ENCODE data around the gene DAAM1. TPM values are rescaled to one million over a fixed set of nuclear protein-coding genes. Genes with fewer than 3 reads are reported as not detected.

The DAAM1 gene
- polyA plus RNA-seq, 2 of the 4 experiments (the other 2 are of a cell fraction): 6.8 to 10.8 TPM

DNA sequence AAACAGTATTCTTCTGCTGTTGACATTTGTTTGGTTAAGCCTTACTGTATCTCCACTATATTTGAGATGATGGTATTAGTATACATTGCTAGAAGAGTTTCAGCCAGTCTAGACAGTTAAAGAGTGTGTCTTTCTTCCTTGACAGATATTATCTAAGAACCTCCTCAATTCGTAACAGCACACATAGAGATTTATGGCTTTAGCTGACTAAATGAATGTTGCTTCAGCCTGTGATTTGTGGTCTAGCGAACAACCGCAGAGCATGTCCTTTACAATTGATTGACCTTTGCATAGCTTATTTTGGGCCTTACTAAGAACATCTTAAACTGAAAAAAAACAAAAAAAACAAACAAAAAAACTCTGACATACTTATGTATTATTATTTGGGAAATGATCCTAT, 122.2 kb downstream of the DAAM1 start:
- FAIRE-seq: no peak
- no peaks in the 10 kb centered on the region for H3K9me3 ChIP-seq
- no peak for ATAC-seq
- H3K4me1 ChIP-seq: peaks cover 47% of the 10 kb centered on the region
- DNase-seq (ENCODE audit: low read depth in 1 of 2, low spot score in 1 of 2): no peak
- TF ChIP-seq RAD21 (conservative IDR thresholded peaks at IDR 0.05 in 1 of 2, IDR thresholded peaks at IDR 0.05 in 1 of 2) (no peak), JUNB (IDR thresholded peaks at IDR 0.05) (0 out of 2 replicates have a peak, but pooled peaks have one; percentile 12), CHD2 (IDR thresholded peaks at IDR 0.05; ENCODE audit: low read length, partially characterized antibody) (no peak)
- 89% methylated on average over 3 of the region's 3 CpGs for WGBS (ENCODE audit: missing lambda C conversion rate)
- no peak overlapping the region for H3K4me2 ChIP-seq
- H3K4me3 ChIP-seq: no peak overlapping the region
- CTCF ChIA-PET: interaction anchor here (1.3 kb wide), 1 partner anchor 9 kb away, joined by 3 read pairs; no protein-coding TSS in a partner anchor
- no peak overlapping the region for H3K27ac ChIP-seq
- POLR2A ChIA-PET: no interaction called here

DNA sequence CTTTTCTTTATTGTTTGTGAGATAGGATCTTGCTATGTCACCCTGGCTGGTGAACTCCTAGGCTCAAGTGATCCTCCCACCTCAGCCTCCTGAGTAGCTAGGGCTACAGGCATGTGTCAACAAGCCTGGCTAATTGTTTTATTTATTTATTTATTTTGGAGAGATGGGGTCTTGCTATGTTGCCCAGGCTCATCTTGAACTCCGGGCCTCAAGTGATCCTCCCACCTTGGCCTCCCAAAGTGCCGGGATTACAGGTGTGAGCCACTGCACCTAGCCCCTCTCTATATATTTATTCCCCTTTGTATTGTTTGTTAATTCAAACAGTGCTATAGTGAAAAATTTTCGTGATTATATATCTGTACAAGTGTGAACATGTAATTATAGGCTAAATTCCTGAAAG, 123.3 kb downstream of the DAAM1 start:
- ATAC-seq: no peak
- CTCF ChIA-PET: interaction anchor here (1.3 kb wide), 1 partner anchor 8 kb away, joined by 3 read pairs; no protein-coding TSS in a partner anchor
- DNase-seq (ENCODE audit: low read depth in 1 of 2, low spot score in 1 of 2): no peak
- no peak for TF ChIP-seq FOXS1 (CRISPR knock-in tag; IDR thresholded peaks at IDR 0.05)
- no peak for TF ChIP-seq BHLHE40 (IDR thresholded peaks at IDR 0.05; ENCODE audit: low read depth, low read length)
- TF ChIP-seq, protein P1, sequence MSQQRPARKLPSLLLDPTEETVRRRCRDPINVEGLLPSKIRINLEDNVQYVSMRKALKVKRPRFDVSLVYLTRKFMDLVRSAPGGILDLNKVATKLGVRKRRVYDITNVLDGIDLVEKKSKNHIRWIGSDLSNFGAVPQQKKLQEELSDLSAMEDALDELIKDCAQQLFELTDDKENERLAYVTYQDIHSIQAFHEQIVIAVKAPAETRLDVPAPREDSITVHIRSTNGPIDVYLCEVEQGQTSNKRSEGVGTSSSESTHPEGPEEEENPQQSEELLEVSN (IDR thresholded peaks at IDR 0.05; ENCODE audit: borderline replicate concordance, low read depth): no peak
- TF ChIP-seq, protein P2, sequence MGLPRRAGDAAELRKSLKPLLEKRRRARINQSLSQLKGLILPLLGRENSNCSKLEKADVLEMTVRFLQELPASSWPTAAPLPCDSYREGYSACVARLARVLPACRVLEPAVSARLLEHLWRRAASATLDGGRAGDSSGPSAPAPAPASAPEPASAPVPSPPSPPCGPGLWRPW (IDR thresholded peaks at IDR 0.05): no peak
- TF ChIP-seq, protein P3, sequence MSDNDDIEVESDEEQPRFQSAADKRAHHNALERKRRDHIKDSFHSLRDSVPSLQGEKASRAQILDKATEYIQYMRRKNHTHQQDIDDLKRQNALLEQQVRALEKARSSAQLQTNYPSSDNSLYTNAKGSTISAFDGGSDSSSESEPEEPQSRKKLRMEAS (IDR thresholded peaks at IDR 0.05): no peak
- H3K27ac ChIP-seq: no peak overlapping the region
- no peak for FAIRE-seq
- POLR2A ChIA-PET: no interaction called here
- WGBS (ENCODE audit: missing lambda C conversion rate): 83% methylated on average over 3 of the region's 3 CpGs
- H3K9me3 ChIP-seq: no peaks in the 10 kb centered on the region
- H3K4me1 ChIP-seq: peaks cover 36% of the 10 kb centered on the region
- no peak overlapping the region for H3K4me3 ChIP-seq
- H3K4me2 ChIP-seq: no peak overlapping the region

DNA sequence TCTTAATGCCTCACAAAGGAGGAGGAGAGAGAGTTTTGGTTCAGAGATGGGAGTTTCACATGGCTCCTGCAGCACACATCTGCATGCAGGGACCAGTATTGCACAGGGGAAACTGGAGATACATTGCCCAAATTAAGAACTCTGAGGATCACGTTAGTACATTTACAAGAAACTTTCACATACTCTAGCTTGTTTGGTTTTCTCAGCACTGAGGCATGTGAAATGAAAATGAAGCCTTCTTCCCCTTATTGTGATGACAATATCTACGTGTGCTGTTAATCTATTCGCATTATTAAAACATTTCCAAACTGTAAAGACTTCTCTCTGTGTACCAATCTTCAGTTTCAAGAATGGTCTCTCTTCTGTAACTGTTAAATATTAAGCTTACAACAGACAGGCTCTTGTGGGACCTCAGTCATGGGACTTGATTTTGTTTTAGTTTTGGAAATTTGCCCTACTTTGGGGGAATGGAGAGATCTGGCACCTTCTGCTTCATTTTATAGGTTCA, 124.7 kb downstream of the DAAM1 start:
- no peak for DNase-seq (ENCODE audit: low read depth in 1 of 2, low spot score in 1 of 2)
- 83% methylated on average over 3 of the region's 3 CpGs for WGBS (ENCODE audit: missing lambda C conversion rate)
- H3K4me2 ChIP-seq: peak overlapping the region; percentile 26; the same call in 1 of the 3 replicates
- no peaks in the 10 kb centered on the region for H3K9me3 ChIP-seq
- no peak overlapping the region for H3K4me3 ChIP-seq
- ChIA-PET CTCF (interaction anchor here (1.6 kb wide), 1 partner anchor 188 kb away, joined by 6 read pairs; no protein-coding TSS in a partner anchor), POLR2A (no interaction called here)
- no peak overlapping the region for H3K27ac ChIP-seq
- TF ChIP-seq FOSL2 (IDR thresholded peaks at IDR 0.05): no peak
- no peak for TF ChIP-seq FOSL2 (CRISPR knock-in tag; IDR thresholded peaks at IDR 0.05)
- TF ChIP-seq, protein P4, sequence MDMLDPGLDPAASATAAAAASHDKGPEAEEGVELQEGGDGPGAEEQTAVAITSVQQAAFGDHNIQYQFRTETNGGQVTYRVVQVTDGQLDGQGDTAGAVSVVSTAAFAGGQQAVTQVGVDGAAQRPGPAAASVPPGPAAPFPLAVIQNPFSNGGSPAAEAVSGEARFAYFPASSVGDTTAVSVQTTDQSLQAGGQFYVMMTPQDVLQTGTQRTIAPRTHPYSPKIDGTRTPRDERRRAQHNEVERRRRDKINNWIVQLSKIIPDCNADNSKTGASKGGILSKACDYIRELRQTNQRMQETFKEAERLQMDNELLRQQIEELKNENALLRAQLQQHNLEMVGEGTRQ (IDR thresholded peaks at IDR 0.05): no peak
- no peak for TF ChIP-seq RFX5 (IDR thresholded peaks at IDR 0.05)
- ATAC-seq: no peak
- no peak for FAIRE-seq
- peaks cover 27% of the 10 kb centered on the region; the same call in 2 of the 3 replicates for H3K4me1 ChIP-seq

DNA sequence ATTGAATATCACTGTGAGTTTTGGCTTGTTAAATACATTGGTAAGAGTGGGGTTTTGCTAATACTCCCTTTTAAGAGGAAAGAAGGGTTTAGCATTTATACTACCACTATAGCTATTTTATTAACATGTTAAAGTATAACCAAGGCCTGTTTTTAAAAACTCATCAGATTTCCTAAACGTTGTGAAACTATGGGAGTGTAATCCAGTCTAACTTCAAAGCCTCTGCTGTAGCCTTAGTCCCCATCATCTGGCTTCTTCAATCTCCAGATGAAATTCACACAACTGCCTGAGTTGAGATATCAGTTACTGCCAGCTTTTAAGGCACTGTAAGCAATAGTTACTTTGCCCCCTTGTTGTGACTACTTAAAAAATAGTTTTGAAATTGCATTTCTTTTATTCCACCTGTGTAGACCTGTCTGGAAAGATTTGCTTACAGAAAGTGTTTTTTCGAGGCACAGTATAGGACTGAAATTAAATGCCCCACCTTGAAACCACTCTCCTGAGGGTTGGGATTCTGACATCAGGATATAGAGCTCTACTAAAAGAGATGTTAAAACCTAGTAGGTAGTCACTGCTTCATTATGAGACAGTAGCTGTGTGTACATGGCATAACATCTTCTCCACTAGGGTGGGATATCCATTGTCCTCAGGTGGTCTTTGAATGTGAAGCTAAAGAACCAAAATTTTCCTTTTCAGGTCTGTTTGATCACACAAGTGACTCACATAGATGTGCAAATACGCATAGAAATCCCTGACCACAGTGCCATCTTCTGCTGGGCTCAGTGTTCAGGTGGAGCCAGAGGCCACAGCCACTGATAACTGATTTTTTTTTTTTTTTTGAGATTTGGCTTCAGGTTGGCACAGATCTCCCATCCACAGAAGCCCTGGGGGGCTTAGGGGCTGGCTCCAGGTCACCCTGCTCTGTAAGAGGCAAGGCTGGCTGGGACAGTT, 125.5 kb downstream of the DAAM1 start:
- H3K9me3 ChIP-seq: no peaks in the 10 kb centered on the region
- ATAC-seq (peak; percentile 76 to 79), FAIRE-seq (no peak), DNase-seq (ENCODE audit: low read depth in 1 of 2, low spot score in 1 of 2) (peak in 1 of 2 experiments; percentile 23)
- POLR2A ChIA-PET: no interaction called here
- H3K4me1 ChIP-seq: peaks cover 23% of the 10 kb centered on the region; the same call in 2 of the 3 replicates
- peak overlapping the region; percentile 26; the same call in 2 of the 3 replicates for H3K4me2 ChIP-seq
- TF ChIP-seq, protein P5, sequence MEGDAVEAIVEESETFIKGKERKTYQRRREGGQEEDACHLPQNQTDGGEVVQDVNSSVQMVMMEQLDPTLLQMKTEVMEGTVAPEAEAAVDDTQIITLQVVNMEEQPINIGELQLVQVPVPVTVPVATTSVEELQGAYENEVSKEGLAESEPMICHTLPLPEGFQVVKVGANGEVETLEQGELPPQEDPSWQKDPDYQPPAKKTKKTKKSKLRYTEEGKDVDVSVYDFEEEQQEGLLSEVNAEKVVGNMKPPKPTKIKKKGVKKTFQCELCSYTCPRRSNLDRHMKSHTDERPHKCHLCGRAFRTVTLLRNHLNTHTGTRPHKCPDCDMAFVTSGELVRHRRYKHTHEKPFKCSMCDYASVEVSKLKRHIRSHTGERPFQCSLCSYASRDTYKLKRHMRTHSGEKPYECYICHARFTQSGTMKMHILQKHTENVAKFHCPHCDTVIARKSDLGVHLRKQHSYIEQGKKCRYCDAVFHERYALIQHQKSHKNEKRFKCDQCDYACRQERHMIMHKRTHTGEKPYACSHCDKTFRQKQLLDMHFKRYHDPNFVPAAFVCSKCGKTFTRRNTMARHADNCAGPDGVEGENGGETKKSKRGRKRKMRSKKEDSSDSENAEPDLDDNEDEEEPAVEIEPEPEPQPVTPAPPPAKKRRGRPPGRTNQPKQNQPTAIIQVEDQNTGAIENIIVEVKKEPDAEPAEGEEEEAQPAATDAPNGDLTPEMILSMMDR (IDR thresholded peaks at IDR 0.05): peak; percentile 36; the same call in 2 of the 3 replicates
- TF ChIP-seq SMC3 (IDR thresholded peaks at IDR 0.05): peak; percentile 31; the same call in 1 of the 3 replicates
- peak; percentile 42 to 50; a peak in 4 of 5 replicates for TF ChIP-seq RAD21 (conservative IDR thresholded peaks at IDR 0.05 in 1 of 2, IDR thresholded peaks at IDR 0.05 in 1 of 2)
- TF ChIP-seq JUN (IDR thresholded peaks at IDR 0.05): no peak
- 29% methylated on average over 3 of the region's 3 CpGs for WGBS (ENCODE audit: missing lambda C conversion rate)
- H3K27ac ChIP-seq: peak overlapping the region in 1 of 2 experiments; percentile 5; a peak in 1 of 6 replicates
- H3K4me3 ChIP-seq: no peak overlapping the region
- CTCF ChIA-PET: interaction anchor here (0.6 to 1.6 kb wide), 8 partner anchors 10 to 582 kb away, joined by 3 to 6 read pairs (median 3); no protein-coding TSS in a partner anchor

Measured in A549 (cell line).